Activated CD8-positive, alpha-beta memory T cell treated with anti-CD3 and anti-CD28 coated beads for 1 hour (primary cell): Measurements from ENCODE around the gene NMNAT3.

ENCODE experiments used
- DNase-seq, 2 donors: peaks; one replicate each; pipeline ENCODE4 v3.0.0-alpha.2; 2020; ENCODE audit warnings: low read depth in 1 of 2; ENCODE audit errors: extremely low read depth in 1 of 2

NMNAT3 gene

DNA sequence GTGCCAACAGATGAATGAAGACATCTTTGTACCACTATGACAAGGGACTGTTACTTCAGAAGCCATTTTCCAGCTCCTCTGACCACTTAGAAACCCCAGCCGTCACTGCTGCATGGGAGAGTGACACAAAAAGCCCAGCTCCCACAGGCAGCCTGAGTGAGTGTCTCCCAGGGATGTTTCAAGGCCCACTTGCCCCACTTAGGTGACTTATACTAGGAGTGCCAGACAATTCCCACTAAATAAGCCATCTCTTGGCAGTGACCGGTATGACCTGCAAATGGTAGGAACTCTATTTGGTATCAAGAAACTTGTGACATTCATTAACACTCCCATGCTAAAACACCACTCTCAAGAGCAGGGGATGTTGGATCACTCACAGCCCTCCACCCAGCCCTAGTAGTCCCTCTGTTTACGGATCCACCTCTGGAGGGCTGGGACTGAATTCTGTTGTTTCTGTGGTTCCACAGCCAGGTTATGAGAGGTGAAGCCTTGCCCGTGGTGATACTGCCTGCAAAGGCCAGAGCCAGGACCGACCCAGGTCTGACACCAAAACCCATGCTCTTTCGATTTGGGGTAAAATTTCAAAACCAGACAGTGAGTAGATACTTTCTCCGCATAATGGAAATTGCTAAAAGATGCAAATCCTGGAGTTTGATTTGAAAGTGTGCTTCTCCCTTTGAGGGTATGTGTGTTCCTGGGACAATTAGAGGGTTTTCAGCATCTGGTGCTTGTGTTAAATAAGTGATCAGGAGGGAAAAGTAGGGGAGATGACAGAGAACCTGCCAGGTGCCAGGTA lies 152.7 kb downstream of the NMNAT3 start:
- DNase-seq: no peak

DNA sequence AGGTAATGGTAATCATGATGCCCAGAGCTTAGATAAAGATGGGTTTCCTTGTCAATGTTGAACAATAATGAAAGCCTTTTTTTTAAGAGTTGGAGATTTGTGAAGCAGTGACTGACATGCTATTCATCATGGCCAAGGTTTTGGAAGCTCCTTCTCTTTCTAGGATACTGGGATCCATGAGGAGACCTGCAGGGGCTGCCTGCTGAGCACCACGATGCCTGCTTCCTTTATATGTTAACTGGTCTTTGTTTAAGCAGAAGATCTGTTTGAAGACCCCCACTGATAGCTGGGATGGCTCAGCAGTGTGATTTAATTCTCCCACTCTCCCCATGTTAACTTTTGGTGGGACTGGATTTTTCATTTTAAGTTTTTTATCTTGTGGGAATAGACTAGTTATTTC lies 154.1 kb downstream of the NMNAT3 start:
- DNase-seq: no peak

DNA sequence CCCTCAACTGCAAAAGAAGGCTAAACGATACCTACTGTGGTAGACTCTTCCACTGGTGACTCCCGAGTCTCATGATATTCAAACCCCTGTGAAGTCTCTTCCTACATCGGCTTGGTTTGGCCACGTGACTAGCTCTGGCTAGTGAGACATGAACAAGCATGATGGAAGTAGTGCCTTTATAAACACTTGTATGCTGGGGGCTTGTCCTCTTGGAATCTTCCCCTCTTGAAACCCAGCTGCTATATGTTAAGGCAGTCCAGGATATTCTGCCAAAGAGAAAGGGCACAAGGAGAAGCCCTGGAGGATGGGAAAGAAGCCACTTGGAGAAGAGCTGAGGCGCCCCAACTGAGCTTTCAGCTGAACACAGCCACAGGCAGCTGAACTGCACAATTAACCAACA lies 154.6 kb downstream of the NMNAT3 start:
- DNase-seq: no peak

DNA sequence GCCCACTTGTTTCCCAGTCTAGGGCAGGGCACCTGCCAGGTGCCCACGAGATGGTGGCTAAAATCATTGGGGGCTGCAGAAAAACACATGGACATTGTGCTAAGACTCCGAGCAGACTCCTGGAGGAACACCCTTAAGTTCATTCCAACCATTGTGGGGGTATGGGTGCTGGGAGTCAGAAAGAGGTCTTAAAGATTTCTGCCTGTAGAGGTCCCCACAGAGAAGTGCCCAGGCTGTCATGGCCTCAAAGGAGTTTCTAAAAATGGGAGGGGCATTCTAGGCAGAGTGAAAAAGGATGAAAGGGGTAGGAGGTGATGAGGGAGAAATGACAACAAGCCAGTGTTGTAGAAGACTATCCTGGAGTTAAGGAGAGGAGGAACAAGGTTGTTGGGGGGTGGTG lies 155.4 kb downstream of the NMNAT3 start:
- DNase-seq: no peak

DNA sequence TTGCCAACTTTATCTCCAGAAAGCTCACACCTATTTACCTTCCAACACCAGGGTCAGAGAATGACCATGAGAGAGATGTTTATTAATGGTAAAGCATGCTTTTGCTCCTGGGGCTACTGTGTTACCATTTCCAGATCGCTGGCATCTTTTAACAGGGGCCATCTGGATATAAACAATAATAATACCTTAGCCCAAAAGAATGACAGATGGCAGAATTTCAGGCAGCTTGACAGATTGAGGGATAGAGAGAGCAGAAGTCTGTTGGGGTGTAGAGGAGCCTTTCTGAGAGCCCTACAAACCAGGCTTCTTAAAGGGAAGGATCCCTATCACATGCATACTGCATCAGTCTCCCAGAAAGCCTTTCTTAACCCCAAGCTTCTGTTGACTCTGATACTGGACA lies 156.0 kb downstream of the NMNAT3 start:
- DNase-seq: no peak

DNA sequence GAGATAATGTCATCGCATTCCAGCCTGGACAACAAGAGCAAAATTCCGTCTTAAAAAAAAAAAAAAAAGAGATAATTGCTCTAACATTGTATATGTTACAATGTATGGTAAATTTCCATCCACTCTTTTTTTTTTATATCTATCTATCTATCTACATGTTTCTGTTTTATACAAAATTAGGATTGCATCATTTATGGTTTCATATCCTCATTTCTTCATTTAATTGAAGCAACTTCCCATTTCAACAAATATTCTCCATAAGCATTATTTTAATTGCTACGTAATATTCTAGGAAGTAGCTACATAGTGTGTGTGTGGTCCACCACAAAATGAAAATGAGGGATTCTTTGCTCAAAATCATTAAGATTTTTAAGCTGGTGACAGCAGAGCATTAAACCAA lies 156.6 kb downstream of the NMNAT3 start:
- DNase-seq: no peak

DNA sequence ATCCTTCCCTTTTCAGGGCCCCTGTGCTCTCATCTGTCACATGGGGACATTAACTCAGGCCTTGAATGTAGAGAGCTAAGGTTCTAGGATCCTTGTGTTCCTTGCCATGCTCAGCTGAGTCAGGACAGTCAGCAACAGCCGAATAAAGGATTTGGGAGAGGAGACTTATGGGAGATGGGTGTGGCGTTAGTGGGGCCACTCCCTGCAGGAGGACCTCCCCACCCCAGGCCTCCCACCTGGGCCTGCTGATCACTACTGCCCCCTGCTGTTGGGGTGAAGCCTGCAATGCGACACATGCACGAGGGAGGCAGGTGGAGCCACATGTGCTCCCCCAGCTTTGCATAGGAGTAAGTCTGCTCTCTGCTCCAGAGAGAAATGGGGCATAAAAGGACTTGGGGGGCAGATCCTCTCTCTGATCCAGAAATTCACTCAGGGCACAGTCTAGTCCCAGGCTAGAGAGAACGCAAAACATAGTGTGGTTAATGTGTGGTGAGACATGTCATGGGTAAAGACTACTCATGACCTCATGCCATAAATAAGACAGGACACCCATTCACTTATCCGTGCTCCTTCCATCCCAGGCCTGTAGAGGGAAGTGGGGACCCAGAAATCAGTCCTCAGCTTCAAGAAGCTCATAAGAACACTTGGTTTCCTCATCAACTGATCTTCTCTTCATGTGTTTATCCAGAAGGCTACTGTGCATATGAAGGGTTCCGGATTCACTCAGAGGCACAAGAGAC lies 157.6 kb downstream of the NMNAT3 start:
- no peak for DNase-seq

DNA sequence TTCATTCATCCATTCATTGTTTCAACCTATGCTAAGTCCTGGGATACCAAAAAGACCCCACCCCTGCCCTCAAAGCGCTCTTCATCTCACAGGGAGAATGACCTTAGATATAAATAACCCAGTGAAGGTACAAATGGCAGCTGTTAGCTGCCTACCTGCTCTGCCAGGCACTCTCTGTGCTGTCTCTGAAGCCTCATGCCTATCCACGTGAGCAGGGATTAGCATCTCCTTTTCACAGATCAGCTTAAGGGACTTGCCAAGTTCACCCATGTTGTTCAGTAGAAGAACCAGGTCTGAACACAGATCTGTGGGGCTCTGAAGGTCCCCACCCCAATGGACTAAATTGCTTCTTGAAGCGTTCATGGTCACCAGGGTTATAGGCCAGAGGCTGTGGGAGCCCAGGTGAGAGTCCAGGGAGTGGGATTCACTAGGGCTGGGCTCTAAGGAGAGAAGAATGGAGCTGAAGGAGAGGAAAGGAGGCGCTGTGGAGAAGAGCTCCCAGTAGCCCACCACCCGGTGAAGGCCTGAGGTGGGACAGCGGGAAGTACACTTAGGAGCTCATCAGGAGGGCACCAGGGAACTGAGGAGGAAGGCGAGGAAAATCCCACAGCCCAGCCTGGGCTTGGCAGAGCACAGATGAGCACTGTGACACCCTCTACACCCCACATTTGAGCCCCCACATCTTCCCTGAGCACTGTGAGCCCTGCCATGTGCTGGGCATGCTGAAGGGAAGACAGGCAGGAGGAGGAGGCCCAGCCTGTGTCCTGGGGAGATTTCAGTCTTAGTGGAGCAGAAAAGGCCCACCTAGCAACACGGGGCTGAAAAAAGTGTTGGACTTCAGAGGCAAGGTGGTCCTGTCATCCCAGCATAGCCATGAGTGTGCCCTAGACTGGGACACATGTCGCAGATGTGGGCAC lies 158.6 kb downstream of the NMNAT3 start:
- no peak for DNase-seq

DNA sequence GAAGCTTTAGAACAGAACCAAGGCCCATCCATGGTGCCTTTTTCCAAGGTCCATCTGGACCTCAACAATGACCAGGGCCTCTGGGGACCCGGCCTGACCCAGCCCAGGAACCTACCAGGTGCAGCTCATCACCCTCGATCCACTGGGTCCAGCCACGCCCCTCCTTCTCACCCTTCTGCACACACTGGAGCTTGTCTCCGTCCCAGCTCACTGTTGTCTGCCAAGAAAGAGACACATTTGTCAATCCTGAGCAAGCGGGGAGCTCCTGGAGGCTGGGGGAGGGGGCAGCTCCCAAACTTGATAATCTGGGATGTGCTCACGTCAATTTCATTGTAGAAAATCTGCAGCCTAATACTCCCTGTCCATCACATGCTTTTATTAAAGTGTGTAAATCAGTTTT lies 159.5 kb downstream of the NMNAT3 start:
- DNase-seq: no peak

DNA sequence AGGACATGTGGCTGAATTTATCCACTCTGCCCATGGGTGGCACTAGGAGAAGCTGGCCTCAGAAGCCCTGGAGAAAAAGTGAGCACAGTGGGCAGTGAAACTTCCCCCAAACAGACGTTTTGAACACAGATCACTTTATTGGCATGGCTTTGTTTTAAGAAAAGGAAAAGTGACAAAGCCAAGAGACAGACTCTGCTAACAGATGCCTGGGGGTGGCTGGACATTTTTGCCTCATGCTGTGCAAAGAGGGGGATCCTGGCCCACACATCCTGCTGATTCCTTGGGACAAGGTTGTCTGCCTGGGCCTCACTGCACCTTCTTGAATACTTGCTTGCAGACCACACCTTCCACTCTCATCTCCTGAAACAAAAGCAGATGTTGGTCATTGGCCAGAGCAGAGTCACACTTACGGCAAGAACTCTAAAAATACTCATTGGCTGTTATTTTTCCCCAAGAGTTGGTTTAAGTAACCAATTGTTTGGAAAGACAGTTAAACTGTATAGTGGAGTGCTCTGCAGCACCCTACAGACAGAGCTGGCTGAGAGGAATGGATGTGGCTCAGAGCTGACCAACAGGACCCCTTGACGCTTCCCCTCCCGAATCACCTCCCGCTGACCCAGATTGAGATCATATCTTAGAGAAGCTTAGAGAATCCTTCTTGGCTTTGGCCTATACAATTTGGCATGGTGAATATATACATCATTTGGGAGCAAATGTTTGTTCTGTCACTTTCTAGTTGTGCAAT lies 160.3 kb downstream of the NMNAT3 start:
- DNase-seq: no peak

DNA sequence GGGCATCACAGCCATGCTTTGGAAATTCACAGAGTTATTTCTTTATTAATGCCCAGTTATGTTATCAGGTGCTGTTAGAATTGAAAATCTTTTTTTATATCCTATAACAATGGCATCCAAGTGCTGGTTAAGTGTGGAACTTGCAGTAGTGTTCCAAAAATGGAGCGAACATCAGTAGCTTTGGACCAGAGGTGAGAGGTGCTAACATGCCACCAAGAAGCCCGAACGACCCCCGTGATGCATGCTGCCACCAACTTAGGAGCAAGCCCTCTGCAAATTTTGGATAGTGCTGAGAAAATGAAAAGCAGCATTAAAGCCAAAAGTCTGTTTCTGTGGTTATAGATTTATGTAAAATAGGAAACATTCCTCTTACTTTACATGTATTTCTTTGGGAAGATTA lies 163.0 kb downstream of the NMNAT3 start:
- DNase-seq: no peak
